GM21447 (cell line): ENCODE measurements around the gene RPRD1B.

Experiments
- ATAC-seq: cut with Tn5 transposase; IDR thresholded peaks from one replicate; pipeline ENCODE4 v1.9.1; 2021; ENCODE audit not compliant: unreplicated experiment

RPRD1B gene

GRCh38 chr20:38117205-38117604 is 83.7 kb downstream of the RPRD1B start:
- ATAC-seq, result no peak

GRCh38 chr20:38117635-38118034 is 84.1 kb downstream of the RPRD1B start:
- ATAC-seq, result no peak

- no peak for ATAC-seq
Measured at GRCh38 chr20:38119446-38119845, 85.9 kb downstream of the RPRD1B start.

- no peak for ATAC-seq
Measured at GRCh38 chr20:38120625-38120988, 87.1 kb downstream of the RPRD1B start.

GRCh38 chr20:38121741-38122140 is 88.2 kb downstream of the RPRD1B start:
- no peak for ATAC-seq

- no peak for ATAC-seq
Measured at GRCh38 chr20:38123021-38123587, 89.6 kb downstream of the RPRD1B start.

- no peak for ATAC-seq
Measured at GRCh38 chr20:38125157-38126056, 91.9 kb downstream of the RPRD1B start.

- ATAC-seq, result no peak
Measured at GRCh38 chr20:38126146-38126921, 92.8 kb downstream of the RPRD1B start.

GRCh38 chr20:38126932-38127621 is 93.5 kb downstream of the RPRD1B start:
- no peak for ATAC-seq

- no peak for ATAC-seq
Measured at GRCh38 chr20:38127920-38128528, 94.5 kb downstream of the RPRD1B start.

GRCh38 chr20:38128691-38129090 is 95.1 kb downstream of the RPRD1B start:
- ATAC-seq, result no peak

GRCh38 chr20:38129248-38129865 is 95.8 kb downstream of the RPRD1B start:
- no peak for ATAC-seq

GRCh38 chr20:38129893-38130609 is 96.5 kb downstream of the RPRD1B start:
- no peak for ATAC-seq

GRCh38 chr20:38130687-38131587 is 97.4 kb downstream of the RPRD1B start:
- no peak for ATAC-seq

- ATAC-seq, result no peak
Measured at GRCh38 chr20:38131588-38132121, 98.1 kb downstream of the RPRD1B start.

GRCh38 chr20:38132156-38132909 is 98.8 kb downstream of the RPRD1B start:
- ATAC-seq, result no peak

GRCh38 chr20:38132910-38133501 is 99.5 kb downstream of the RPRD1B start:
- no peak for ATAC-seq
